Ectodermal cell (in vitro differentiated cells): ENCODE measurements around the gene POLN.
"Not testable (repeated sequence)": the region's sequence is repeated elsewhere in the genome, so short reads cannot be mapped to it uniquely, and the experiment has no call there.

Experiments used
- H3K27ac ChIP-seq: 2 replicates; pipeline ENCODE4 v1.7.0; 2013; ENCODE audit warnings: mild to moderate bottlenecking, low read depth, low read length; ENCODE audit not compliant: insufficient read depth, poor library complexity, severe bottlenecking
- H3K27me3 ChIP-seq: 2 replicates; pipeline ENCODE4 v1.7.0; 2013; ENCODE audit warnings: mild to moderate bottlenecking, low read length; ENCODE audit not compliant: insufficient read depth, control insufficient read depth, poor library complexity, severe bottlenecking
- H3K36me3 ChIP-seq: one replicate; pipeline ENCODE4 v1.7.0; 2013; ENCODE audit warnings: low read length; ENCODE audit not compliant: control insufficient read depth, insufficient read depth
- H3K4me1 ChIP-seq: one replicate; pipeline ENCODE4 v1.7.0; 2013; ENCODE audit warnings: low read length; ENCODE audit not compliant: control insufficient read depth, insufficient read depth
- H3K4me3 ChIP-seq: 2 replicates; pipeline ENCODE4 v1.7.0; 2013; ENCODE audit warnings: low read depth, low read length, control low read depth; ENCODE audit not compliant: insufficient read depth
- H3K9me3 ChIP-seq: 2 replicates; pipeline ENCODE4 v1.7.0; 2013; ENCODE audit warnings: mild to moderate bottlenecking, low read length, moderate library complexity; ENCODE audit not compliant: control insufficient read depth
- WGBS, 2 experiments: methylation state at CpG; one replicate each; pipeline ENCODE4 v1.1.7; 2013; ENCODE audit warnings: missing lambda C conversion rate in 2 of 2; 5-methylcytosine and 5-hydroxymethylcytosine counted together

POLN gene

GRCh38 chr4:2284934-2285612 lies 43.2 kb upstream of the POLN start:
- Histone ChIP-seq H3K27ac (no peak overlapping the region), H3K9me3 (no peaks in the 10 kb centered on the region), H3K27me3 (no peaks in the 10 kb centered on the region), H3K4me3 (no peak overlapping the region), H3K36me3 (no peaks in the 10 kb centered on the region), H3K4me1 (peaks cover 24% of the 10 kb centered on the region)
- WGBS, 2 experiments = 93 to 97% methylated on average over 15 of the region's 15 CpGs

GRCh38 chr4:2284161-2284933 lies 42.4 kb upstream of the POLN start:
- 96% methylated on average over 23 of the region's 23 CpGs for WGBS, 2 experiments
- H3K4me1 ChIP-seq = peaks cover 24% of the 10 kb centered on the region
- H3K4me3 ChIP-seq = no peak overlapping the region
- no peaks in the 10 kb centered on the region for H3K9me3 ChIP-seq
- no peaks in the 10 kb centered on the region for H3K27me3 ChIP-seq
- no peak overlapping the region for H3K27ac ChIP-seq
- H3K36me3 ChIP-seq = no peaks in the 10 kb centered on the region

DNA sequence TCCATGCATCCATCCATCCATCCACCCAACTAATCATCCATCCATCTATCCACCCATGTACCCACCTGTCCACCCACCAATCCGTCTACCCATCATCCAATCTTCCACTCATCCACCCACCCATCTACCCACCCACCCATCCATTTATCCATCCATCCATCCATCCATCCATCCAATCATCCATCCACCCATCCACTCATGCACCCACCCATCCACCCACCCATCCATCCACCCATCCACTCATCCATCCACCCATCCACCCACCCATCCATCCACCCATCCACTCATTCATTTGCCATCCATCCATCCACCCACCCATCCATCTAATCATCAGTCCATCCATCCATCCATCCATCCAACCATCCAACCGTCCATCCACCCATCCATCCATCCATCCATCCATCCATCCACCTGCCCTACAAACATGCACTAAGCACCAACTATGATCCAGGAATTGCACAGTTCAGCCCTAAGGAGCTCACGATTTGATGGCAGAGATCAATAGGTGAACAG lies 41.3 kb upstream of the POLN start:
- peaks cover 24% of the 10 kb centered on the region for H3K4me1 ChIP-seq
- H3K27ac ChIP-seq = no peak overlapping the region
- no peak overlapping the region for H3K4me3 ChIP-seq
- 92 to 93% methylated on average over 3 of the region's 3 CpGs for WGBS, 2 experiments
- no peaks in the 10 kb centered on the region for H3K27me3 ChIP-seq
- no peaks in the 10 kb centered on the region for H3K9me3 ChIP-seq
- H3K36me3 ChIP-seq = no peaks in the 10 kb centered on the region

- 87 to 89% methylated on average over 10 of the region's 10 CpGs for WGBS, 2 experiments
- H3K9me3 ChIP-seq = no peaks in the 10 kb centered on the region
- H3K36me3 ChIP-seq = no peaks in the 10 kb centered on the region
- no peak overlapping the region for H3K4me3 ChIP-seq
- no peaks in the 10 kb centered on the region for H3K27me3 ChIP-seq
- no peak overlapping the region for H3K27ac ChIP-seq
- peaks cover 13% of the 10 kb centered on the region for H3K4me1 ChIP-seq
These were observed 39.8 kb upstream of the POLN start for GRCh38 chr4:2281575-2282343.

GRCh38 chr4:2280531-2281300 lies 38.8 kb upstream of the POLN start:
- H3K9me3 ChIP-seq = no peaks in the 10 kb centered on the region
- no peak overlapping the region for H3K27ac ChIP-seq
- H3K4me3 ChIP-seq = no peak overlapping the region
- no peaks in the 10 kb centered on the region for H3K27me3 ChIP-seq
- H3K4me1 ChIP-seq = peaks cover 3% of the 10 kb centered on the region
- 92% methylated on average over 13 of the region's 13 CpGs for WGBS, 2 experiments
- H3K36me3 ChIP-seq = no peaks in the 10 kb centered on the region

DNA sequence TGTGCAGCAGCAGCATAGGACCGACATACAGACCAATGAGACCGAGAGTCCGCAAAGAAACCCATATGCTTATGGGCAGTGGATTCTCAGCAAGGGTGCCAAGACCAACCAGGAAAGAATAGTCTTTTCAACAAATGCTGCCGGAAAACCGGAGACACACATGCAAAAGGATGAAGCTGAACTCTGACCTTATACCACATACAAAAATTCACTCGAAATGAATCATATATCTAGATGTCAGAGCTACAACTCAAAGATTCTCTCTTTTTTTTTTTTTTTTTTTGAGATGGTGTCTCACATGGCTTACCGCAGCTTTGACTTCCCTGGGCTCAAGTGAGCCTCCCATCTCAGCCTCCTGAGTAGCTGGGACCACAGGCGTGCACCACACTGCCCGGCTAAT lies 36.0 kb upstream of the POLN start:
- Histone ChIP-seq H3K27ac (no peak overlapping the region), H3K4me3 (no peak overlapping the region), H3K9me3 (no peaks in the 10 kb centered on the region), H3K27me3 (no peaks in the 10 kb centered on the region), H3K4me1 (no peaks in the 10 kb centered on the region), H3K36me3 (no peaks in the 10 kb centered on the region)
- WGBS, 2 experiments = 93% methylated on average over 9 of the region's 9 CpGs

DNA sequence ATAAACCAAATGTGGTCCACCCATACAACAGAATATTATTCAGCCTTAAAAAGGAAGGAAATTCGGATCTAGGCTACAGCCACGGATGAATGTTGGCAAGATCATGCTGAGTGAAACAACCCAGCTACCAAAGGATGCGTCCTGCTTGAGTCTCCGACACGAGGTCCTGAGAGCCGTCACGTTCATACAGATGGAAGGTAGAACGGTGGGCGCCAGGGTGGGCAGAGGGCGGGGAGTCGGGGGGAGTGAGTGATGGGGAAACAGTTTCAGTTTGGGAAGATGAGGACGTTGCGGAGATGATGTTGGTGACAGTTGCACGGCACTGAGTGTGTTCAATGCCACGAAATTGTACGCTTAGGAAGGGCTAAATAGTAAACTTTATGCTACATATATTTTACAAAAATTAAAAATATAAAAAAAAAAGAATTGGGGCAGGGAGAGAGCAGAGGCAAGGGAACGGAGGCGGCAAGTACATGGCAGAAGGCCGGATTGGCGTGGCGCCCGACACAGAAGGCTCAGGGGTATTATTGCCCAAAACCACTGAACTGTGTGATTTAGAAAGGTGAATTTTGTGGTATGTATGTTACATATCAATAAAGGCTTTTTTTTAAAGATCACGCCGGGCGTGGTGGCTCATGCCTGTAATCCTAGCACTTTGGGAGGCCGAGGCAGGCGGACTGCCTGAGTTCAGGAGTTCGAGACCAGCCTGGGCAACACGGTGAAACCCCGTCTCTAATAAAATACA lies 34.8 kb upstream of the POLN start:
- H3K27ac ChIP-seq = no peak overlapping the region

GRCh38 chr4:2275546-2276251 lies 33.8 kb upstream of the POLN start:
- H3K27me3 ChIP-seq = no peaks in the 10 kb centered on the region
- WGBS, 2 experiments = 95% methylated on average over 44 of the region's 44 CpGs

More for the DNA sequence above, 34.8 kb upstream of the POLN start:
- Histone ChIP-seq H3K4me3 (no peak overlapping the region), H3K9me3 (no peaks in the 10 kb centered on the region), H3K4me1 (no peaks in the 10 kb centered on the region), H3K27me3 (no peaks in the 10 kb centered on the region), H3K36me3 (no peaks in the 10 kb centered on the region)
- 93 to 97% methylated on average over 29 of the region's 30 CpGs for WGBS, 2 experiments

GRCh38 chr4:2275044-2275397 lies 33.1 kb upstream of the POLN start:
- not testable (repeated sequence) for H3K27ac ChIP-seq, H3K9me3 ChIP-seq, H3K4me3 ChIP-seq, H3K36me3 ChIP-seq, H3K27me3 ChIP-seq, H3K4me1 ChIP-seq
- 94 to 95% methylated on average over 10 of the region's 10 CpGs for WGBS, 2 experiments

More at GRCh38 chr4:2275546-2276251, 33.8 kb upstream of the POLN start:
- Histone ChIP-seq H3K4me3 (no peak overlapping the region), H3K4me1 (no peaks in the 10 kb centered on the region), H3K27ac (no peak overlapping the region), H3K9me3 (no peaks in the 10 kb centered on the region), H3K36me3 (no peaks in the 10 kb centered on the region)
